Activated CD4-positive, alpha-beta T cell treated with anti-CD3 and anti-CD28 coated beads, Interleukin-2, Interleukin-6, amounts not matched to agents 100 ng/mL and 50 ng/mL, durations not matched to agents 16 hours and 8 hours (primary cell): ENCODE measurements around the gene CTSW.

Source experiments
- DNase-seq: peaks from one replicate; pipeline ENCODE4 v3.0.0-alpha.2; 2020

CTSW gene

DNA sequence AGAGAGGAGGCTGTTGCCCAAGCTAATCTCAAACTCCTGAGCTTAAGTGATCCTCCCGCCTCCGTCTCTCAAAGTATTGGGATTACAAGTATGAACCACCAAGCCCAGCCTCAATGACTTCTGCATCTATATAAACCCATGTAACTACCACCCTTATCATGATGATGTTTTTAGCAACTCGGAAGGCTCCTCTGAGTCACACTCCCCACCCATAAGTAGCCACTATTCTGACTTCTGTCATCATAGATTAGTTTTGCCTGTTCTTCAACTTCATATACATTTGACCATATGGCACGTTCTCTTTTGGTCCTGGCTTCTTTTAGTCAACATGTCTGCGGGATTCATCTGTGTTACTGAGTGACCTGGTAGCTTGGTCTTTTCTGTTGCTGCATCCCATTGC, 27.0 kb downstream of the CTSW start:
- DNase-seq = no peak

DNA sequence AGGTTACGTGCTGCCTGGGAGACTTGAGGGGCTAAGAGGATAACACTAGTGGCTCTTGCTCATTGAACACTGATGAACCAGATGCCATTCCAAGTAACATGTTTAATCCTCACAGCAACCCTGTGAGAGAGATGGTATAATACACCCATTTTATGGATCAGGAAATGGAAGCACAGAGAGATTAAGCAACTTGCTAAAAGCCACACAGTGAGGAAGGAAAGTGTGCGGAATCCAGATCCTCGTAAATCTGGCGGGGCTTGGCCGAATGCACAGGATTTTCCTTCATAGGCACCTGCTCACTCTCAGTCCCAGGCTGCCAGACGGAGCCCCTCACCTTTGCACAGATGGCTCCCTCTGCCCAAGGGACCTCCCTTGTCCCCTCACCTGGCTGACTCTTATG, 28.2 kb downstream of the CTSW start:
- no peak for DNase-seq

DNA sequence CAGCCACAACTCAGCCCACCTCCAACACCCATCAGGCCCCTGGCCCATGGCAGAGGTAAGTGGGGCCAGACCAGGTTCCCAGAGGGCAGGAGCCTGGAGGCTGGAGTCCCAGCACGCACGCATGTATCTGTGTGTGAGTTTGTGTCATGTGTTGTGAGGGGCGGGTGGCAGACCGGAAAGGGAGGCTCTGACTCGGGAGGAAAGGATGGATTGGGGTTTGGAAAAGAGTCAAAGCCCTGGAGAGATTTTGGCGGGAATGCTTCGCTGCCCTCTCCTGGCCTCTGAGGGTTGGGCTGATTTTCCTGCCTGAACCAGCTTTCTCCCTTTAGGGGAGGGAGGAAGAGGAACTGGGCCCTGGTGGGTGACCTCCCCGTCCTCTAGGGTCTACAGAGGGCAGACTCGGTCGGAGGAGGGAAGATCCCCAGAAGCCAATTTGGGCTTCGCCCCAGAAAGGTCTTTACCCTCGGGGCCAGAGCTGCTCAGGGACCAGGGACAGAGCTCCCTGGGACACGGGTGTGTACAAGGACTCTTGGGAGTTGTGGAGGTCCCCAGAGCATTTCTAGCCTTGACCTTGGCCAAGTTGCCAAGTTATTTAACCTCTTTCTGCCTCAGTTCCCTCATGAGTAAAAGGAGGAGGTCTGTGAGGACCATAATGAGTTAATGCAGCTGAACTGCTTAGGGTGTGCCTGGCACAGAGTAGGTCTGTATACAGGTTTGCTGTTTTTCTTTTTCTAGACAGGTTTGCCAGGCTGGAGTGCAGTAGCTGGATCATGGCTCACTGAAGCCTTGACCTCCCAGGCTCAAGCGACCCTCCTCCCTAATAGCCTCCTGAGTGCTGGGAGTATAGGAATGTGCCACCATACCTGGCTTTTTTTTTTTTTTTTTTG, 32.3 kb downstream of the CTSW start:
- DNase-seq = no peak

DNA sequence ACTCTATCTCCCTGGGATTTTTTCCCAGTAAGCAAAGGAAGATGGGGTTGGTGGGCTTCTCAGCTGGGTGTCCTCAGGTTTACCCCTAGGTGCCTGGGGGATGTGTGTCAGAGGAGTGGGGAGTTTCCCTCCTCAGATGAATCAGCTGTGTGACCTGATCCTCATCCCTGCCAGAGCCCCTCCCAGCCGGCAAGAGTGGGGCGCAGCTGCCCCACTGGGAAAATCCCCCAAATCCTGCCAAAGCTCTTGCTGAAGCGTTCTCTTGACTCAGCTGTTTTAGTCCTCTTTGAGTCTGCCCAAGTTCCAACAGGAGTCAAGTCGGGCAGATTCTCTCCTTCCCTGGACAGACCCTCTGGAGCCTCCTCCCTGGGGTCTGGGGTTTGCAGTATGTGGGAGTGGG, 33.2 kb downstream of the CTSW start:
- no peak for DNase-seq

DNA sequence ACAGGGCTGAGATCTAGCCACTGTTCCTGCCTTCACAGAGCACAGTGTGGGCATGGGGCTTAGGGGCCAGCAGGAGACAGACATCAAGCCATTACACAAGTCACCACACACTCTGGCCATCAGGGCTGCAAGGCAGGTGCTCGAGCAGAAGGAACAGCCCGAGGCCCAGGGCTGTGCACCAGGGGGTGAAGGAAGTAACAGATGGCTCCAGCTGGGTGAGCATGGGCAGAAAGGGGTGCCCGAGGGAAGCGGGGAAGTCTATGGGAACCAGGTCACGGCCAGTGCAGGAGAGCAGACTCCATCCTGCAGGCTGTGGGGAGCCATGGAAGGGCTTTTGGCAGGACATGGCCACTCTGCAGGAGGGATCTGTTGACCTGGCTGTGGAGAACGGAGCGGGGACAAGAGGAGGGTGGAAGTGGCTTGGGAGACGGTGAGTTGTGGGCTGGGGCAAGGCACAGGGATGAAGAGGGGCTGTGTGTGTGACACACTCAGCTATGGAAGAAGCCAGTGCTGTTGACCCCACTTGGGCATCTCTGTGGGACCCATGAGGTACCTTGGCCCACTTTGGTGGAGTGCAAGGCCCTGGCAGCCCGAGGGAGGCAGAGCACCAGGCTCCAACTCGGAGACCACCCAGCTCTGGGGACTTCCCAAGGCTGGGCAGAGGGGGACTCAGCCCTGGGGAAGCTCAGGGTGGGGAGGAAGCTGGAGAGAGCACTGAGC, 35.6 kb downstream of the CTSW start:
- no peak for DNase-seq

DNA sequence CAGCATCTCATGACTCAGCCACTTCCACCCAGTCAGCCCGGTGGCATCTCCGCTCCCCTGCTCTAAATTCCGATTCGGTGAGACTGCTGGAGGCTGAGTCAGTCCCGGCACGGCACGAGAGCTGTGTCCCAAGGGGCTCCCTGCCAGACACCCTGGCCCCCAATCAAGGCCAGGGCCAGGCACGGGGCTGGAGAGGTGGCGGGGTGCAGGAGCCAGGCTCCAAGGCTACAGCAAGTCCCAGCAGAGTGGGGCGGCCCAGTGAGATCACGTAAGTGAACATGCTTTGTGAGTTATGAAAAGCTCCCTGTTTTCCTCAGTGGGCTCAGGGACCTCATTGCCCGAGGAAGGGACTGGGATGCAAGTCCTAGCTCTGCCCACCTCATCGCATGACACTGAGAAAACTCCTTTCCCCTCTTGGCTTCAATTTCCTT, 36.2 kb downstream of the CTSW start:
- DNase-seq = no peak

DNA sequence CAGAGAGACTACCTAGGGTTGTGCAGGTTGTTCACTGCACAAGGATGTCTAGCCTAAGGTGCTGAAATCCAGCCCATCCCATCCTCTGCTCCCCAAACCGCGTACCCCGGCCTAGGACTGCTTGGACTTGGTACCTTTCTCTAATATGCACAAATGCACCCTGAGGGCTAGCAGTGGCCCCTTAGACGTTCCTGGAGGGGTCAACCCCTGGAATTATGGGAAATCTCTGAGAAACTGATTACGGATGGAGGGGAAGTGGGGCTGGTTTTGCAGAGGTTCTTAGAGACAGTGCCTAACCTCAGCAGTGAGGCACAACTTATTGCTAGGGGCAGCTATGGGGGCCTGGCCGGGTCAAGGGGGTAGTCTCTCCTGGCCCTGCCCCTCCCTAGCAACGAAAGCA, 36.8 kb downstream of the CTSW start:
- no peak for DNase-seq

DNA sequence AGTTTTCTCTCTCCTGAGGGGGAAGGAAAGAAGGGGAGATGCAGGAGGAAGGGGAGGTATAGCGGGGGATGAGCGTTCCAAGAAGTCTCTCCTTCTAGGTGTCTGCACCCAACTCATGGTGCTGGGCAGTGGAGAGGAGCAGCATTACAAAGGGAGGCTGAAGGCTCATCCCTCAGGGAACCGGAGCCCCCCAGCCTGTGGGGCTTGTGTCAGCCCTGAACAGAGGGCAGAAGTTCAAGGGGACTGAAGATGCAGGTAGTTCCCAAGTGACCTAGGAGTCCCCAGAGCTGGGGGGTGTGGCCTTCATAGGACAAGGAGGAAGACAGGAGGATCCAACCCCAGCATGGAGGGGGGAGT, 37.4 kb downstream of the CTSW start:
- no peak for DNase-seq

DNA sequence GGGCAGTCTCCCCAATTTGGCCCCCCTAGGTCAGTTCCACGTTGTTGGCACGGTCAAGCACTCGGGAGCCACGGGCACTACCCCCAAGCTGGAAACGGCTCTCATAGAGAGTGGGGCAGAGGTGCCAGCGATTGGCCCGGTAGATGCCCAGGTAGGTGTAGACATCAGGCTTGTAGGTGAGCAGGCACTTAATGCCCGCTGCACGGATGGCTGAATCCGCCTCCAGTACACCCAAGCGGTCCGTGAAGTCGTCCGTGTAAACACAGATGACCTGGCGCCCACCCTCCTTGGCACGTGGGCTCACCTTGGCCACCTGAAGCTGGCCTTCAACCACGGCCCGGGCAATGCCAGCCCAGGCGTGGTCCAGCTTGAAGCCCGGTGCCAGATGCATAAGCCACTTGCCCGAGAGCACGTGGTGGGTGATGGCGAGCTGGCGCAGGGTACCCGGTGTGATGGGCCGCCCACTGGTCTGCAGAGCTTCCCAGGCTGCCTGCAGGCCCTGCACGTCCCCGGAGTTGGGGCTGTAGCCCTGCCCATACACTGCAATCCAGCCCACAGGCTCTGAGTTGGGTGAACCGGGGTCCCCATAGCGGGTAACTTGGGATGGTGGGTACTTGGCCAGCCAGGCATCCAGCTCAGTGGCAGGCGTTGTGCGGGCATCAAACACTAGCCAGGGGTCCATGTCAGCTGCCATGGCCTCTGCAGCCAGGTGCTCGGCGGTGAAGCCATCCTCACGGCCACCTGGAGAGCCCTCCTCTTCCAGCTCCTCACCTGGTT, 38.0 kb downstream of the CTSW start:
- no peak for DNase-seq

DNA sequence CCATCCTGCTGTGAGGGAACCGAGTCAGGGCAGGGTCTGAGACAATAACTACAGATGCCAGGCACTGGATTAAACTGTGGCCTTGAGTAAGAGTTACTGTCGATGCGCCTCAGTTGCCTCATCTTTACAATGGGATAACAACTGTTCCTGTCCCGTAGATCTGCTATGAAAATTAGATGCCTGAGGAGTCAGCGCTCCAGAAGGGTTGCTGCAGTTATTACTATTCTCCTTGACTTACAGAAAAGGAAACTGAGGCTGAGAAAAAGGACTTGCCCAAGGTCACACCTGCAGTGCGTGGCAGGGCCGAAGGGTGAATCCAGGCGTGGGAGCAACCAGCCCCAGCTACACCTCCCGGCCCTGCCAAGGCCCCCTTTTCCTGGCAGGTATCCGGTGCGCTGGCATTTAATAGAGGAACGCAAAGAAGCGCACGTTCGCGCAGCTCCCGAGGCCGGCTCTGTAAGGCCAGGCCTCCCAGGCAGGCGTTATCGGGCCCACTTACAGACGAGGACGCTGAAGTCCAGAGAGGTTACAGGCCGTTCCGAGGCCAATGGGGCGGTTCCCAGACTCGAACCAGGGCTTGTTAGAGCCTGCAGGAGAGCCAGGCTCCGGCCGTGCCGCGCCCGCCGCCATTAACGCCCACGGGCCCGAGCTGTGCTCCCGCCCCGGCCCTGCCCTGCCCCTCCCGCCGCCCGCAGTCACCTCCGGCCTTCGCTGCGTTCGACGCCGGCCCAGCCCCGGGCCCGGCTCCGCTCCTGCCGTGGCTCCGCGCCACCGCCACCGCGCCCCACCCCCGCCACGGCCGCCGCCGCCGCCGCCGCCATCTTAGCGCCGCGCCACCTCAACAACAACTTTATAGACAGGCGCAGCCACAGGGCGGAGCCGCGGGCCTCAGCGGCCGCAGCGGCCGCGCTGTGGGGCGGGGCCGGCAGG, 38.8 kb downstream of the CTSW start, which contains the start of gene C11orf68:
Gene C11orf68, minus strand, starts transcription at position 852 of the 930 bp plus-strand sequence. Its CDS starts 31 bp downstream, at position 821.
- DNase-seq = no peak

DNA sequence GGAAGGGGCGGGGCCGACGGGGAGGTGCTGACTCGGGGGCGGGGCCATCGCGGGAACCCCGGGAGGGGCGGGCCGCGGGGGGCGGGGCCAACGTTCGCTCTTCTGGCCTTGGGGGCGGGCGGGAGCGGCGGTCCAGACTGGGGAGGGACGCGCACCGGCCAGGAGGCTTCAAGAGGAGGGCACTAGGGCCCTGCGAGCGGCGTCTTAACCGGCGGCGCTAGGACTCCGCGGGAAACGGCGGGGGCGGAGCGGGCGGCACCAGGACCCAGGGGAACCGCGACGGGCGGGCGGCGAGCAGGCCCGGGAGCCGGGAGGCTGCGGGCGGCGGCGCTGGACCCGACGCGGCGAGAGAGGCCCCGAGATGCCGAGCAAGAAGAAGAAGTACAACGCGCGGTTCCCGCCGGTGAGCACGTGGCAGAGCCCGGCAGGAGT, 39.5 kb downstream of the CTSW start, which contains the start of gene DRAP1:
Gene DRAP1, plus strand, starts transcription at position 286 of the 432 bp plus-strand sequence. Its CDS starts 76 bp downstream, at position 362.
- DNase-seq = peak; percentile 99

DNA sequence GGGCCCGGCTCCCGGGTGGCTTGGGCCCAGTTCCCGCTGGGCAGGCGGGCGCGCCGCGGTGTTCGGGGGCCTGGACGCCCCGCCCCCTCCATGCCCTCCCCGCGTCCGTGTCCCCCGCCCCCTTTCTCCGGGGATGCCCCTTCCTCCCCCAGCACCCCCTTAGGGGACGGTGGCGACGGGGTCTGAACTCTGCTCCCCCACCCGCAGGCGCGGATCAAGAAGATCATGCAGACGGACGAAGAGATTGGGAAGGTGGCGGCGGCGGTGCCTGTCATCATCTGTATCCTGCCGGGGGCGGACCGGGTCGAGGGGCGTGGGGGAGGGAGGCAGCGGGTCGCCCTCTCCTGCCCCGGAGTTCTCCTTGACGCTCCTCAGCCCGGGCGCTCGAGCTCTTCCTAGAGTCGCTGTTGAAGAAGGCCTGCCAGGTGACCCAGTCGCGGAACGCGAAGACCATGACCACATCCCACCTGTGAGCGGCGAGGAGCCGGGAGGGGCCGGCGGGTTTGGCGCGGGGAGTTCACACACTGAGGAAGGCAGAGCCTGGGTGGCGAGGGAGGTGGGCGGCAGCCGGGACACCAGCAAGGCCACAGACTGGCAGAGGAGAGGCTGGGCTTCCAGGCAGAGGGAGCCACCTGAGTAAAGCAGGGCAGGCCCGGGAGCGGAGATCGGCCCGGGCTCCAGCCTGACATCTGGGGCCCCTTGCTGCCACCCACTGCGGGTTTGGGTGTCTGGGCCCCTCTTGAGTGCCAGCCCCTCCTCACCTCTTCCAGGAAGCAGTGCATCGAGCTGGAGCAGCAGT, 40.1 kb downstream of the CTSW start:
- DNase-seq = no peak

DNA sequence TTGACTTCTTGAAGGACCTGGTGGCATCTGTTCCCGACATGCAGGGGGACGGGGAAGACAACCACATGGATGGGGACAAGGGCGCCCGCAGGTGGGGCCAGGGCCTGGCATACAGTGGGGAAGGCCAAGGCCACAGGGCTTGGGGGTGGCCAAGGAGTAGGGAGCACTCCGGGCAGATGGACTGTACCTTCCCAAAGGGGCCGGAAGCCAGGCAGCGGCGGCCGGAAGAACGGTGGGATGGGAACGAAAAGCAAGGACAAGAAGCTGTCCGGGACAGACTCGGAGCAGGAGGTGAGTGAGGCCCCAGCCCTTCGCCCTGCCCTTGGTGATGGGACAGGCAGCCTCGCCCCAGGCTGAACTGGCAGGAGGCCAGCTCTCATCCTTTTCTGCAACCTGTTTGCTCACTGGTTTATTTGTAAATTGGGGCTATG, 40.8 kb downstream of the CTSW start:
- DNase-seq = no peak

DNA sequence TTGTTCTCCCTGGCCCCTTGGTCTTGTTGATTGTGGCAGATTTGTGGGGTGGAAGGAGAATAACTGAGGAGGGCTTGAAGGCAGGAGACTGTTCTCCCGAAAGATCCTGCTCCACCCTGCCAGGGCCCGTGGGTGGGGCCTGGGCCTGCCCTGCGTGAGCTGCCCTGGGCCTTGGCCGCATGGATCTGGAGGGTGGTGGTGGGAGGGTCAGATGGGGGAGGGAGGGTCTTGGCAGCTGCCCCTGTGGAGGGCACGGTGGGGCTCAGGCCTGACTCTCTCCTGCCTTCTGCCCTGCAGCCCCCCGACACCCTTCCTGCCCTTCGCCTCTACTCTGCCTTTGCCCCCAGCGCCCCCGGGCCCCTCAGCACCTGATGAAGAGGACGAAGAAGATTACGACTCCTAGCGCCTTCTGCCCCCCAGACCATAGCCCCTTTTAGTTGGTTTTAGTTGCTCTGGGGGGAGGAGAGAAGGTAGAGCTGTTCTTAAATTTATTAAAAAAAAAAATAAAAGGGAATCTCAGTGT, 41.5 kb downstream of the CTSW start:
- no peak for DNase-seq

DNA sequence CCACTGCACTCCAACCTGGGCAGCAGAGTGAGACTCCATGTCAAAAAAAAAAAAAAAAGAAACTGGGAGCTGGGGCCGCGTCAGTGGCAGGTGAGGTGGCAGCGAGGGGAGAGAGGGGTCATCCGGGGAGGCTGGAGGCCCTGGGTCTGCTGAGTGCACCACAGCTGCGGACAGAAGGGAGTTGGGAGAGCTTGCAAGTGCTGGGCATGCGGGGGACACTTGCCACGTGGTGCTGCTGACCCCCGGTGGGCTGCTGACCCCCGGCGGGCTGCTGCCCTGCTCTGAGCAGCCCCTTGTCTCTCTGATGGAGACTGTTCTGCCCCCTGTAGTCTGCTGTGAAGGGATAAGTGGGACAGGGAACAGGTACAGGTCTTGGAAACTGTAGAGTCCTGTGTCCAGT, 42.2 kb downstream of the CTSW start:
- DNase-seq = no peak

DNA sequence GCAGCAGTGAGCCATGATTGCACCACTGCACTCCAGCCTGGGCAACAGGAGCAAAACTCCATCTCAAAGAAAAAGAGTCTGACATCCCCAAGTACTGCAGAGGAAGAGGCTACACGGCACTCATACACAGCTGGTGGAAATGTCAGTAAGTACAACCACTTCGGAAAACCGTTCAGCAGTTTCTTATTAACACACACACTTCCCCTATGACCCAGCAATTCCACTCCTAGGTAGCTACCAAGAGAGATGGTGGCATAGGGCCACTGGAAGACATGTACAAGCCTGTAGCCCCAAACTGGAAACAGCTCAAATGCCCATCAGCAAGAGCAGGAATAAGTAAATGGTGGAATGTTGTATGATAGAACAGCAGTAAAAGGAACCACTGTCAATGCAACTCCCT, 42.9 kb downstream of the CTSW start:
- no peak for DNase-seq

DNA sequence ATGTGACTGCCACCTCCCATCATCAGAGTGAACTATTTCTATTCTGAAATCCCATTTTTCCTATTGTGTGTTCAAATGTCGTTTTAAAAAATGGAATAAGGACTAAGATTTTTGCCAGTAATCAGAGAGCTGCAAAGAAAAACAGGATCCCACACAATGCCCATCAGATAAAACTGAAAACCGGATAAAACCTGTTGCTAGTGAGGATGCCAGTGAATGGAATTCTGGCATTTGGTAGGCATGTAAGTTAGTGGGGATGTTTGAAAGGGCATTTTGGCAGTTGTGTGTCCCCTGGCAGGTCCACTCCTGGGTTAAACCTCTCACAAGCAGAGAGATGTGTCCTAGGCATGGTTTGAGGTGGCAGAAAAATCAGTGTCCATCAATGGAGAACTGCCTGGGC, 45.8 kb downstream of the CTSW start:
- DNase-seq = no peak

DNA sequence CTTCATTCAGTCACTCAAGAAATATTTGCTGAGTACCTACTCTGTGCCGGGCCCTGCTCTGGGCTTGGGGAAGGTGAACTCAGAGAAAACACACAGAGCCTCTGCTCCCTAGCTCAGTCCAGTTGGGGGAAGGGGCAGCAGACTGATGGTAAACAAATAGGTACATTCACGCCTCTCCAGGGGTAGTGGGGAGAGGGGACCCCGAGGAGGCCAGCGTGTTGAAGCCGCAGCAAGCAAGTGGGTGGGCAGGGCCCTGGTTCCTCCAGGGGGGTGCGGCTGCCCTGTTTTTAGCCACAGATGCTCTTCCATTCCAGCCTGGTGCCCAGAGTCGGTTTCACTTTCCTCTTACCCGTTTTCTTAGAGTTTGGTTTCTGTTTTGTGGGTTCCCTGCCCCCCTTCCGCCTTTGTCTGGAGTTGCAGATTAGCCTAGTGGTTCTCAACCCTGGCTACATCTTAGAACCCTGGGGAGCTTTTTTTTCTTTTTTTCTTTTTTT, 48.3 kb downstream of the CTSW start:
- DNase-seq = peak; percentile 89

DNA sequence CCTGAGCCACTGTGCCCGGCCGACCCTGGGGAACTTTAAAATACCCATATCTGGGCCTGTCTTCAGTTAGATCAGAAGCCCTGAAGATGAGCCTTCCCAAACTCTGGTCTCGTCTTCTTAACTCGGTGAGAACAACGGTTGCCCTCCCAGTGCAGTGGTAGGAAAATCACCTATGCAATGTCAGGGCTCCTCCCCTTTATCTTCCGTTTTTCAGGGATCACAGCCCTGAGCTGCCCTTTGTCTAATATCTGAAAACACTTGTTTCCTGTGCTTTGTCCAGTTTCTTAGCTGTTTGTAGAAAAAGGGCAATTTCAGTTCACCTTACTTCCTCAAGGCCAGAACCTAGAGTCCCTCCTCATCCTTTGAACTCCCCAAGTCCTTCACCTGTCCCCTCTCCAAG, 49.0 kb downstream of the CTSW start:
- DNase-seq = peak; percentile 12

DNA sequence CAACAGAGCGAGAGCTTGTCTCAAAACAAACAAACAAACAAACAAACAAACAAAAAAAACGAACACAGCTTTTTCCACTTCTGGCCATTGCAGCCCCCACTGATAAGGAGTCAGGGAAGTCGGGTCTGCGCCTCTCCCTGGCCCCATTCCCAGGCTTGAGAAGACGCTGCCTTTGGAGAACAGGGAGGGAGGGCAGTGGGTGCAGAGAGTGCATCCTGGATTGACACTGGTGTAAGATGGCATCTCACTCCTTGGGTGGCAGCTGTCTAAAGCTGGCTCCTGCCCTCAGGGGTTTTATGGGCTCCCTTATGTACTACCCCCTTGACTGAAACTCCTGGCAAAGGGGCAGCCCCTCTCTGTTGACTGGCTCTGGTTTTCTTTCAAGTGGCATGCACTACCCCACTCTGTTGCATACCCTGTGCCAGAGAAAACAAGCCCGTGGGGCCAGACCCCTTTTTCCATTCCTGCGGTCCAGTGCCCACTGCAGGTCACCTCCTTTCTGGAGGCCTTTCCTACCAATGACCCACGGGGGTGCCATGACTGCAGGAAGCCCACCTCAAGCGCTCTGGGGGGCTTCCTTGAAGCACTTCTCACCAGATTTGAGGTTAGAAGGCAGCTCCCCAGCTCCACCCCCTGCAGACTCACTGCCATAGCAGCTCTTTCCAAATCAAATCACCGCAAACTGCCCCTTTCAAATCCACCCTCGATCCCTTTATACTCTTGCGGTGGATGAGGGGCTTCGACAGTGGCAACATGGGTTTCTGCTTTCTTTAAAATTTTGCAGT, 52.3 kb downstream of the CTSW start:
- DNase-seq = no peak
